Measurements from ENCODE around the gene RAPGEF5. TPM values are rescaled to one million over a fixed set of nuclear protein-coding genes. Genes with fewer than 3 reads are reported as not detected.

Gene RAPGEF5
- total RNA-seq, 1 donor from 2014 or later: 12.4 TPM

GRCh38 chr7:22142572-22142971 lies 214.4 kb downstream of the RAPGEF5 start:
- Mint-ChIP-seq H3K4me1 (no peaks in the 10 kb centered on the region), H3K27me3 (no peaks in the 10 kb centered on the region), H3K27ac (no peak overlapping the region), H3K4me3 (no peak overlapping the region), H3K36me3 (ENCODE audit: low read depth) (no peaks in the 10 kb centered on the region), H3K9me3 (no peaks in the 10 kb centered on the region)
- ChIA-PET POLR2A (no interaction called here), CTCF (no interaction called here)
- TF ChIP-seq CTCF (IDR thresholded peaks at IDR 0.05): no peak
- intact Hi-C loops (cut with micrococcal nuclease): no loop called here
- DNase-seq (no peak), ATAC-seq (ENCODE audit: low read depth) (no peak)

GRCh38 chr7:22141355-22141754 lies 215.6 kb downstream of the RAPGEF5 start:
- H3K4me3 Mint-ChIP-seq: no peak overlapping the region

DNA sequence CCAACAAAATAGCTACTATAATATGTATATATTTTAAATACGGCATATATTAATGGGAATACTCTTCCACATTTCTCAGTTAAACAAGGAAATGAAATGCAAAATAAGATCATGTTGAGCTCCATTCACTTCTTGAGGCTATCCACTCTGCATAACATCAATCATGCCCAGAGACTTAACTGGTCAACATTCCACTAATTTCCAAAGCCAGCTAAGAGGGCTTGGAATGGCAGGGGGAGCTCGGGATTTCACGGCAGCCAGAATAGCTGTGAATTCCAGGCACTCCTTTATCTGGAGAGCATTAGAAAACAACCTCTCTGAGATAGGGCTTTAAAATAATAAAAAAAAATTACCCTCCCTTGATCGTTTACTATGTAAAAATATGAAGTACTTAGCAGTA lies 216.4 kb downstream of the RAPGEF5 start:
- ChIA-PET POLR2A (no interaction called here), CTCF (interaction anchor here (1.1 to 1.6 kb wide), 2 partner anchors 14 to 31 kb away, joined by 3 to 7 read pairs; no protein-coding TSS in a partner anchor)
- Mint-ChIP-seq H3K4me1 (no peaks in the 10 kb centered on the region), H3K36me3 (ENCODE audit: low read depth) (no peaks in the 10 kb centered on the region), H3K27ac (no peak overlapping the region), H3K27me3 (no peaks in the 10 kb centered on the region), H3K4me3 (no peak overlapping the region), H3K9me3 (no peaks in the 10 kb centered on the region)
- ATAC-seq (ENCODE audit: low read depth) (no peak), DNase-seq (no peak)
- intact Hi-C loops (cut with micrococcal nuclease): no loop called here
- TF ChIP-seq CTCF (IDR thresholded peaks at IDR 0.05): no peak

More at GRCh38 chr7:22141355-22141754, 215.6 kb downstream of the RAPGEF5 start:
- POLR2A ChIA-PET: no interaction called here
- Mint-ChIP-seq H3K27ac (no peak overlapping the region), H3K27me3 (no peaks in the 10 kb centered on the region), H3K9me3 (no peaks in the 10 kb centered on the region), H3K4me1 (no peaks in the 10 kb centered on the region), H3K36me3 (ENCODE audit: low read depth) (no peaks in the 10 kb centered on the region)
- TF ChIP-seq CTCF (IDR thresholded peaks at IDR 0.05): no peak
- intact Hi-C loops (cut with micrococcal nuclease): no loop called here
- CTCF ChIA-PET: interaction anchor here (1.1 to 1.6 kb wide), 2 partner anchors 13 to 31 kb away, joined by 3 to 7 read pairs; no protein-coding TSS in a partner anchor
- ATAC-seq (ENCODE audit: low read depth) (no peak), DNase-seq (no peak)

DNA sequence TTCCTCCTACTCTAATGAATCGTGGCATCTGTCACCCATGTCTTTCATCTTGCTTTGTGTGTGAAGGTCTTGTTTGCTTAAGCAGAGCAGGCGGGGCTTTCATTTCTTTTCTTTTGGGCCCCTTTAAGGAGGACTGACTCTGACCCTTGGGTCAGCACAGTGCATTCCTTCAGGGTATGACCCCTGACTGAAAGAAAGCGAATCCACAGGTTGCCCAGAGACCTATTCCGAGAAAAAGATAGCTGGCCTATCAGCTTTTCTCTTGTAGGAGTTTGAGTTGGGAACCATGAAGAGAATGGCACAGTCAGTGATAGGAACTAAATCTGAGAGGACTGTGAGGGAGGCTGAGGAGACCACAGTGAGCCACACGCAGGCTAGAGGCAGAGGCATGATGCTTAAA lies 218.1 kb downstream of the RAPGEF5 start:
- Mint-ChIP-seq H3K4me1 (no peaks in the 10 kb centered on the region), H3K27me3 (no peaks in the 10 kb centered on the region), H3K4me3 (no peak overlapping the region), H3K36me3 (ENCODE audit: low read depth) (peaks cover 2% of the 10 kb centered on the region), H3K27ac (no peak overlapping the region), H3K9me3 (no peaks in the 10 kb centered on the region)
- intact Hi-C loops (cut with micrococcal nuclease): no loop called here
- ChIA-PET CTCF (no interaction called here), POLR2A (no interaction called here)
- DNase-seq (no peak), ATAC-seq (ENCODE audit: low read depth) (no peak)
- TF ChIP-seq CTCF (IDR thresholded peaks at IDR 0.05): no peak

- TF ChIP-seq CTCF (IDR thresholded peaks at IDR 0.05): no peak
- no peak for ATAC-seq (ENCODE audit: low read depth)
- ChIA-PET CTCF (interaction anchor here (1.3 kb wide), 1 partner anchor 314 kb away, joined by 3 read pairs; no protein-coding TSS in a partner anchor), POLR2A (no interaction called here)
- Mint-ChIP-seq H3K9me3 (no peaks in the 10 kb centered on the region), H3K4me1 (no peaks in the 10 kb centered on the region), H3K4me3 (no peak overlapping the region), H3K27me3 (no peaks in the 10 kb centered on the region), H3K27ac (no peak overlapping the region), H3K36me3 (ENCODE audit: low read depth) (peaks cover 2% of the 10 kb centered on the region)
- intact Hi-C loops (cut with micrococcal nuclease): no loop called here
- no peak for DNase-seq
Observed at GRCh38 chr7:22138106-22138505, 218.8 kb downstream of the RAPGEF5 start.

All from activated B cell treated with CpG ODN at 0.5 μM for 24 hours (primary cell).